CD14-positive monocyte (primary cell): Measurements from ENCODE around the gene TMEM151B. TPM values are rescaled to one million over a fixed set of nuclear protein-coding genes. Genes with fewer than 3 reads are reported as not detected.

Experiments used
- DNase-seq, 3 donors: peaks; one replicate each; pipeline ENCODE4 v3.0.0-alpha.2; 2011 to 2022
- H2AFZ ChIP-seq: 2 replicates; pipeline ENCODE4 v1.6.0; 2012; ENCODE audit warnings: mild to moderate bottlenecking, low read depth, low read length, inconsistent platforms; ENCODE audit not compliant: insufficient read depth, poor library complexity, severe bottlenecking
- H3K27ac ChIP-seq, 2 donors: 1 replicate in 1 of 2; 2 replicates in 1 of 2; pipeline ENCODE4 v1.5.1; 2012 to 2013; ENCODE audit warnings: low read length in 2 of 2, control low read depth in 1 of 2, inconsistent platforms in 1 of 2, low read depth in 1 of 2, mild to moderate bottlenecking in 1 of 2
- H3K27me3 ChIP-seq, 2 donors: one replicate each; pipeline versions ENCODE4 v1.6.0 to v1.6.1; 2011 to 2013; ENCODE audit warnings: low read length in 2 of 2; ENCODE audit not compliant: control insufficient read depth in 2 of 2, insufficient read depth in 2 of 2
- H3K36me3 ChIP-seq, 2 donors: replicated peaks in 1 of 2; 1 replicate in 1 of 2; 2 replicates in 1 of 2; pipeline versions ENCODE4 v1.5.1 to v1.6.1; 2012 to 2013; ENCODE audit warnings: low read length in 2 of 2, control low read depth in 1 of 2, inconsistent platforms in 1 of 2, mild to moderate bottlenecking in 1 of 2; ENCODE audit not compliant: insufficient read depth in 2 of 2, control insufficient read depth in 1 of 2
- H3K4me1 ChIP-seq, 2 donors: 1 replicate in 1 of 2; 2 replicates in 1 of 2; pipeline versions ENCODE4 v1.5.1 to v1.6.1; 2012 to 2013; ENCODE audit warnings: low read length in 2 of 2, control low read depth in 1 of 2, inconsistent platforms in 1 of 2, mild to moderate bottlenecking in 1 of 2, moderate library complexity in 1 of 2; ENCODE audit not compliant: insufficient read depth in 2 of 2, control insufficient read depth in 1 of 2
- H3K4me2 ChIP-seq: replicated peaks from 2 replicates; pipeline ENCODE3; 2012; ENCODE audit warnings: low read length, moderate library complexity, mild to moderate bottlenecking; ENCODE audit not compliant: poor library complexity, severe bottlenecking; ENCODE audit errors: extremely low read depth
- H3K4me3 ChIP-seq, 3 experiments: fragments of 200-600 bp in 1 of 3; sonication (generic) in 1 of 3; replicated peaks in 1 of 3; 1 replicate in 2 of 3; 2 replicates in 1 of 3; pipeline ENCODE4 v1.5.1; 2011 to 2013; ENCODE audit warnings: low read length in 3 of 3, mild to moderate bottlenecking in 3 of 3, control low read depth in 2 of 3, low read depth in 2 of 3, inconsistent platforms in 1 of 3, moderate library complexity in 1 of 3
- H3K79me2 ChIP-seq: 2 replicates; pipeline ENCODE4 v1.6.0; 2012; ENCODE audit warnings: mild to moderate bottlenecking, control low read depth, inconsistent platforms, low read length, moderate library complexity; ENCODE audit not compliant: insufficient read depth
- H3K9ac ChIP-seq: 2 replicates; pipeline ENCODE4 v1.6.0; 2017; ENCODE audit warnings: low read length, mild to moderate bottlenecking; ENCODE audit not compliant: insufficient read depth, poor library complexity, severe bottlenecking
- H3K9me3 ChIP-seq, 2 donors: replicated peaks in 1 of 2; 1 replicate in 1 of 2; 2 replicates in 1 of 2; pipeline versions ENCODE4 v1.5.1 to v1.6.1; 2012 to 2013; ENCODE audit warnings: low read length in 2 of 2, control low read depth in 1 of 2; ENCODE audit not compliant: control insufficient read depth in 1 of 2, insufficient read depth in 1 of 2
- H4K20me1 ChIP-seq: 2 replicates; pipeline ENCODE4 v1.6.0; 2012; ENCODE audit warnings: mild to moderate bottlenecking, low read length, control low read depth, moderate library complexity; ENCODE audit not compliant: insufficient read depth
- H3K27ac Mint-ChIP-seq, 7 donors: one replicate each; pipeline ENCODE4 v1.8.0; 2020; ENCODE audit warnings: mild to moderate bottlenecking in 7 of 7, mixed read lengths in 7 of 7, moderate library complexity in 6 of 7, inconsistent platforms in 2 of 7
- H3K27me3 Mint-ChIP-seq, 3 donors: one replicate each; pipeline ENCODE4 v1.8.0; 2021 to 2022; ENCODE audit warnings: low read depth in 3 of 3, mild to moderate bottlenecking in 3 of 3, mixed read lengths in 3 of 3, moderate library complexity in 3 of 3, inconsistent platforms in 1 of 3
- H3K36me3 Mint-ChIP-seq, 2 donors: one replicate each; pipeline ENCODE4 v1.8.0; 2020; ENCODE audit warnings: mixed read lengths in 2 of 2, inconsistent platforms in 1 of 2, mild to moderate bottlenecking in 1 of 2
- H3K4me1 Mint-ChIP-seq: one replicate; pipeline ENCODE4 v1.8.0; 2020; ENCODE audit warnings: mild to moderate bottlenecking, mixed read lengths
- H3K4me3 Mint-ChIP-seq, 2 donors: one replicate each; pipeline ENCODE4 v1.8.0; 2020; ENCODE audit warnings: mild to moderate bottlenecking in 2 of 2, mixed read lengths in 2 of 2, moderate library complexity in 1 of 2
- H3K9me3 Mint-ChIP-seq, 7 donors: one replicate each; pipeline ENCODE4 v1.8.0; 2020 to 2022; ENCODE audit warnings: mixed read lengths in 7 of 7, mild to moderate bottlenecking in 6 of 7, moderate library complexity in 6 of 7, inconsistent platforms in 2 of 7
- WGBS: methylation state at CpG from one replicate; pipeline ENCODE4 v1.1.5; 2013; ENCODE audit warnings: missing lambda C conversion rate; ENCODE audit not compliant: insufficient coverage; 5-methylcytosine and 5-hydroxymethylcytosine counted together
- intact Hi-C, 2 donors: fragments of 100-400 bp; cut with micrococcal nuclease; formaldehyde crosslinking; loops; one replicate each; pipeline versions ENCODE4 v1.15.0 to v1.15.1; 2023
- polyA plus RNA-seq, 3 donors: library from polyadenylated mRNA; depleted of rRNA in 1 of 3; unstranded in 2 of 3; stranded (reverse) in 1 of 3; fragments of 300-500 nt in 2 of 3; fragments of >200 nt in 1 of 3; fragmentation: Illumina TruSeq in 2 of 3; gene quantifications; 1 replicate in 2 of 3; 2 replicates in 1 of 3; pipeline ENCODE4 v1.2.3, GENCODE V29; 2012 to 2021
- TF ChIP-seq, protein P1 (sequence below): fragments of 200-600 bp; IDR thresholded peaks from one replicate; pipeline ENCODE4 v1.8.0; 2022; ENCODE audit warnings: antibody characterized with exemption, mild to moderate bottlenecking

The TMEM151B gene
- polyA plus RNA-seq, 3 donors, result not detected

DNA sequence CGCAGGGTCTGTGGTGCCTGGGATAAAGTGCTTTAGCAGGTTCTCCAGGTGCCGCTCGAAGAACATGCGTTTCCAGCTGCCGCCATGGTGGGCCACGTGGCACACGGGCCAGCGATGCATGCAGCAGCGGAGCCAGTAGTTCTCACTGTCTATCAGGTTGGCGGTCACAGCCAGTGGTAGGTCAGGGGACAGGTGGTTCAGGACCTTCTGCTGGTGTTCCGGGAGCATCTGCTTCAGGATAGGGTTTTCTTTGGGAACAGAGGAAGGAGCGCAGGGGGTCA is 16.0 kb downstream of the TMEM151B start:
- Histone ChIP-seq H3K9me3 (no peaks in the 10 kb centered on the region), H3K79me2 (no peaks in the 10 kb centered on the region), H4K20me1 (no peaks in the 10 kb centered on the region), H3K4me2 (no peak overlapping the region), H3K36me3 (no peaks in the 10 kb centered on the region), H3K27ac (no peak overlapping the region), H3K4me3 (no peak overlapping the region), H3K27me3 (peaks cover 0 to 13% of the 10 kb centered on the region in 2 donors), H3K4me1 (peaks cover 9% of the 10 kb centered on the region in 2 donors), H3K9ac (no peak overlapping the region), H2AFZ (no peak overlapping the region)
- DNase-seq, result no peak
- Mint-ChIP-seq H3K4me1 (peaks cover 13% of the 10 kb centered on the region), H3K27ac (no peak overlapping the region), H3K36me3 (no peaks in the 10 kb centered on the region), H3K9me3 (peaks cover 0 to 2% (median 0%) of the 10 kb centered on the region in 7 donors), H3K4me3 (peak overlapping the region in 1 of 2 donors; percentile 6), H3K27me3 (peaks cover 19 to 44% (median 30%) of the 10 kb centered on the region in 3 donors)
- WGBS, result 92% methylated on average over 11 of the region's 12 CpGs
- intact Hi-C loops, result no loop called here
- TF ChIP-seq, protein P1, sequence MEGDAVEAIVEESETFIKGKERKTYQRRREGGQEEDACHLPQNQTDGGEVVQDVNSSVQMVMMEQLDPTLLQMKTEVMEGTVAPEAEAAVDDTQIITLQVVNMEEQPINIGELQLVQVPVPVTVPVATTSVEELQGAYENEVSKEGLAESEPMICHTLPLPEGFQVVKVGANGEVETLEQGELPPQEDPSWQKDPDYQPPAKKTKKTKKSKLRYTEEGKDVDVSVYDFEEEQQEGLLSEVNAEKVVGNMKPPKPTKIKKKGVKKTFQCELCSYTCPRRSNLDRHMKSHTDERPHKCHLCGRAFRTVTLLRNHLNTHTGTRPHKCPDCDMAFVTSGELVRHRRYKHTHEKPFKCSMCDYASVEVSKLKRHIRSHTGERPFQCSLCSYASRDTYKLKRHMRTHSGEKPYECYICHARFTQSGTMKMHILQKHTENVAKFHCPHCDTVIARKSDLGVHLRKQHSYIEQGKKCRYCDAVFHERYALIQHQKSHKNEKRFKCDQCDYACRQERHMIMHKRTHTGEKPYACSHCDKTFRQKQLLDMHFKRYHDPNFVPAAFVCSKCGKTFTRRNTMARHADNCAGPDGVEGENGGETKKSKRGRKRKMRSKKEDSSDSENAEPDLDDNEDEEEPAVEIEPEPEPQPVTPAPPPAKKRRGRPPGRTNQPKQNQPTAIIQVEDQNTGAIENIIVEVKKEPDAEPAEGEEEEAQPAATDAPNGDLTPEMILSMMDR, result no peak

DNA sequence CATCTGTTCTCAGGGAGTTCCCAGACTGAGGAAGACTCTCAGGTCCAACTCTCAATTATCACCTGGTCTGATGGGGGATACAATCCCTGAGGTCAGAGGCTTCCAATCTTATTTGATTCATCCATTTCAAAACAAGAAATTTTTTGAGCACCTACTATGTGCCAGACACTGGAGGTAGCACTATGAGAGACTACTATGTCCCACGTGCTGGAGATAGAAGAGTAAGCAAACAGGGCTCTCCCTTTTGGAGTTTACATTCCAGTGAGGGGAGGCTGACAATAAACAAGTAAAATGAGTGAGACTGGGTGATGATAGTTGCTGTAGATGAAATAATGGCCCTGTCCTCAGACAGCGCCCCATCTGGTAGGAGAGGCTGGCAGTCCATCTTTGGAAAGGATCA is 16.5 kb downstream of the TMEM151B start:
- no peak overlapping the region for H3K27ac Mint-ChIP-seq
- TF ChIP-seq, protein P1, result no peak
- H3K4me1 Mint-ChIP-seq, result peaks cover 13% of the 10 kb centered on the region
- Histone ChIP-seq H4K20me1 (no peaks in the 10 kb centered on the region), H3K4me2 (no peak overlapping the region), H3K9me3 (no peaks in the 10 kb centered on the region), H2AFZ (no peak overlapping the region), H3K36me3 (no peaks in the 10 kb centered on the region), H3K9ac (no peak overlapping the region), H3K79me2 (no peaks in the 10 kb centered on the region), H3K4me3 (no peak overlapping the region), H3K27me3 (peaks cover 0 to 15% of the 10 kb centered on the region in 2 donors), H3K27ac (no peak overlapping the region), H3K4me1 (peaks cover 9% of the 10 kb centered on the region in 2 donors)
- H3K9me3 Mint-ChIP-seq, result peaks cover 0 to 2% (median 0%) of the 10 kb centered on the region in 7 donors
- H3K36me3 Mint-ChIP-seq, result no peaks in the 10 kb centered on the region
- intact Hi-C loops, result no loop called here
- H3K4me3 Mint-ChIP-seq, result peak overlapping the region in 1 of 2 donors; percentile 27
- DNase-seq, result no peak
- no CpG with 5 or more reads among the region's 2 CpGs for WGBS
- H3K27me3 Mint-ChIP-seq, result peaks cover 19 to 49% (median 35%) of the 10 kb centered on the region in 3 donors
